Memory B cell (primary cell): ENCODE measurements around the gene LY86.
"Not testable (repeated sequence)": the region's sequence is repeated elsewhere in the genome, so short reads cannot be mapped to it uniquely, and the experiment has no call there.

ENCODE experiments used
- ATAC-seq: fragments of 150-1000 bp; cut with Tn5 transposase; 2 replicates; pipeline ENCODE4 v1.10.0; 2021; ENCODE audit warnings: low read depth, mild to moderate bottlenecking, moderate library complexity
- DNase-seq, 2 donors: peaks; one replicate each; pipeline ENCODE4 v3.0.0; 2022; ENCODE audit warnings: low spot score in 2 of 2
- H3K27ac Mint-ChIP-seq: one replicate; pipeline ENCODE4 v1.8.0; 2022; ENCODE audit warnings: mild to moderate bottlenecking, moderate library complexity, mixed read lengths
- H3K27me3 Mint-ChIP-seq: one replicate; pipeline ENCODE4 v1.8.0; 2022; ENCODE audit warnings: mixed read lengths
- H3K36me3 Mint-ChIP-seq: one replicate; pipeline ENCODE4 v1.8.0; 2022; ENCODE audit warnings: mild to moderate bottlenecking, mixed read lengths
- H3K4me1 Mint-ChIP-seq: one replicate; pipeline ENCODE4 v1.8.0; 2022; ENCODE audit warnings: mixed read lengths
- H3K4me3 Mint-ChIP-seq: one replicate; pipeline ENCODE4 v1.8.0; 2022; ENCODE audit warnings: mild to moderate bottlenecking, moderate library complexity, mixed read lengths
- H3K9me3 Mint-ChIP-seq: one replicate; pipeline ENCODE4 v1.8.0; 2022; ENCODE audit warnings: mixed read lengths

Gene LY86

DNA sequence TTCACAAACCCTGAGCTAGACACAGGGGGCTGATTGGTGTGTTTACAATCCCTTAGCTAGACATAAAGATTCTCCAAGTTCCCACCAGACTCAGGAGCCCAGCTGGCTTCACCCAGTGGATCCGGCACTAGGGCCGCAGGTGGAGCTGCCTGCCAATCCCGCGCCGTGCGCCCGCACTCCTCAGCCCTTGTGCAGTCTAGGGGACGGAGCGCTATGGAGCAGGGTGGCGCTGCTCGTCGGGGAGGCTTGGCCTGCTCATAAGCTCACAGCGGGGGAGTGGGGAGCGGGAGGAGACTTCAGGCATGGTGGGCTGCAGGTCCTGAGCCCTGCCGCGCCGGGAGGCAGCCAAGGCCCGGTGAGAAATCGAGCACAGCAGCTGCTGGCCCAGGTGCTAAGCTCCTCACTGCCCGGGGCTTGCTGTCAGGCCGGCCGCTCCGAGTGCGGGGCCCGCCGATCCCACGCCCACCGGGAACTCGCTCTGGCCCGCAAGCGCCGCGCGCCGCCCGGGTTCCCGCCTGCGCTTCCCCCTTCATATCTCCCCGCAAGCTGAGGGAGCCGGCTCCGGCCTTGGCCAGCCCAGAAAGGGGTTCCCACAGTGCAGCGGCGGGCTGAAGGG, 24.7 kb downstream of the LY86 start:
- not testable (repeated sequence) for H3K36me3 Mint-ChIP-seq, H3K27ac Mint-ChIP-seq
- H3K4me1 Mint-ChIP-seq: peaks cover 60% of the 10 kb centered on the region

GRCh38 chr6:6614096-6614982, 25.8 kb downstream of the LY86 start:
- Mint-ChIP-seq H3K36me3 (peaks cover 12% of the 10 kb centered on the region), H3K9me3 (no peaks in the 10 kb centered on the region), H3K4me3 (no peak overlapping the region), H3K27ac (no peak overlapping the region), H3K4me1 (peaks cover 64% of the 10 kb centered on the region), H3K27me3 (no peaks in the 10 kb centered on the region)
- DNase-seq (no peak), ATAC-seq (no peak)

More for the DNA sequence above, 24.7 kb downstream of the LY86 start:
- not testable (repeated sequence) for H3K4me3 Mint-ChIP-seq, H3K27me3 Mint-ChIP-seq, H3K9me3 Mint-ChIP-seq, ATAC-seq, DNase-seq

DNA sequence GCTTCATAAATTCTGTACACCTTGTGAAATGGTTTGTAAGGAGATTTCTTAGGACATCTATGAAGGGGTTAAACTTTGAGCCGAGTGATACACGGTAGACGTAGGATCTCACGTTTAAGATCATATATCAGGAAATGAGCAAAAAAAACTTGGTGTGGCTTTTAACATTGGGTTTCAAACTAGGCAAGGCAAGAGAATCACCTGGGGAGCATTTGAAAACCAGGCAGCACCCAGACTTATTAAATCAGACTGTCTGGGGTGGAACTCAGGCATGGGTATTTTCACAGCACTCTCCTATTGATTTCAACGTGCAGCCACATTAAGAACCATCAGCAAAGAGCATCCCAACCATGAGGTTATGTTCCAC, 26.4 kb downstream of the LY86 start:
- H3K27ac Mint-ChIP-seq: no peak overlapping the region
- H3K36me3 Mint-ChIP-seq: peaks cover 16% of the 10 kb centered on the region
- DNase-seq: no peak
- ATAC-seq: no peak
- peaks cover 64% of the 10 kb centered on the region for H3K4me1 Mint-ChIP-seq
- H3K4me3 Mint-ChIP-seq: no peak overlapping the region
- H3K27me3 Mint-ChIP-seq: no peaks in the 10 kb centered on the region
- H3K9me3 Mint-ChIP-seq: no peaks in the 10 kb centered on the region

GRCh38 chr6:6616656-6617055, 28.1 kb downstream of the LY86 start:
- DNase-seq (no peak), ATAC-seq (peak; percentile 74)
- H3K4me1 Mint-ChIP-seq: peaks cover 59% of the 10 kb centered on the region
- H3K9me3 Mint-ChIP-seq: no peaks in the 10 kb centered on the region
- H3K27ac Mint-ChIP-seq: peak overlapping the region; percentile 82
- H3K27me3 Mint-ChIP-seq: no peaks in the 10 kb centered on the region
- H3K36me3 Mint-ChIP-seq: peaks cover 19% of the 10 kb centered on the region
- H3K4me3 Mint-ChIP-seq: peak overlapping the region; percentile 21

DNA sequence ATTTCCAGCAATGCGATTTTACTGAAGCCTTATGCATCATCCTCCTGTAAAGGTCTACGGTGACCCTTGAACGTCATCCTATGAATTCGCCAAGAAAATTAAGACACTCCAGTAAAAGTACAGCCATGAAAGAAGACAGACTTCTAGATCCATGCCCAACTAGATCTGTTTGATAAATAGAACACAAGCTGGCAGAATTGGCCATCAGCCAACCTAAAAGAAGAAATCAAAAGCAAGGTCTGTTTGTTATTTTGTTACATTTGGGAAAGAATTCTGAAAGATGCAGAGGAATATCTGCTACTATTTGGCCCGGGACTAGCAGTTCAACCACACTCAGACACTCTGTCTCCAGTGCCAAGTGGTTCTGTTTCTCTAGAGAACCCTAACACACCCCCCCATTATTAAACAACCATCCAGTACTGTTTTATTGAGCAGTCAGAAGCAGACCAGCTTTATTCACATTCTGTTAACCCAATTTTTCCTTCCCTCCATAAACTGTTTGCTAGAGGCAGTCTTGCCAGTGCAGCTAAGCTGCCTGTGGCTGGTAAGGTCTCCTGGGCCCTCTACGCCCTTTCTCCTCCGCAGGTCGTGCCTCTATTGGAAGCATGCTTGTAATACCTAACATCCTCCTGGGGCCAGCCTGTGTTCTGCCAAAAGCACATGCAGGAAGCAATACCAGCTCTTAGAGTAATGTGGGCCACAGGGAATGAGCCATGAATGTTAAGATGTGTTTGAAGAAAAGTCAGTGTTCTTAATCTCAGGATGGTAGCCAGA, 30.7 kb downstream of the LY86 start:
- ATAC-seq (no peak), DNase-seq (no peak)
- Mint-ChIP-seq H3K36me3 (peaks cover 26% of the 10 kb centered on the region), H3K9me3 (no peaks in the 10 kb centered on the region), H3K27ac (peak overlapping the region; percentile 18), H3K4me1 (peaks cover 60% of the 10 kb centered on the region), H3K4me3 (no peak overlapping the region), H3K27me3 (no peaks in the 10 kb centered on the region)

- ATAC-seq: no peak
- H3K27me3 Mint-ChIP-seq: no peaks in the 10 kb centered on the region
- peaks cover 57% of the 10 kb centered on the region for H3K4me1 Mint-ChIP-seq
- peak overlapping the region; percentile 19 for H3K27ac Mint-ChIP-seq
- H3K4me3 Mint-ChIP-seq: no peak overlapping the region
- DNase-seq: no peak
- no peaks in the 10 kb centered on the region for H3K9me3 Mint-ChIP-seq
- peaks cover 31% of the 10 kb centered on the region for H3K36me3 Mint-ChIP-seq
Observed at GRCh38 chr6:6620766-6621425, 32.4 kb downstream of the LY86 start.

GRCh38 chr6:6622501-6622900, 34.0 kb downstream of the LY86 start:
- Mint-ChIP-seq H3K9me3 (no peaks in the 10 kb centered on the region), H3K27me3 (no peaks in the 10 kb centered on the region), H3K4me3 (no peak overlapping the region), H3K36me3 (peaks cover 36% of the 10 kb centered on the region), H3K4me1 (peaks cover 48% of the 10 kb centered on the region), H3K27ac (peak overlapping the region; percentile 29)
- DNase-seq (no peak), ATAC-seq (no peak)

DNA sequence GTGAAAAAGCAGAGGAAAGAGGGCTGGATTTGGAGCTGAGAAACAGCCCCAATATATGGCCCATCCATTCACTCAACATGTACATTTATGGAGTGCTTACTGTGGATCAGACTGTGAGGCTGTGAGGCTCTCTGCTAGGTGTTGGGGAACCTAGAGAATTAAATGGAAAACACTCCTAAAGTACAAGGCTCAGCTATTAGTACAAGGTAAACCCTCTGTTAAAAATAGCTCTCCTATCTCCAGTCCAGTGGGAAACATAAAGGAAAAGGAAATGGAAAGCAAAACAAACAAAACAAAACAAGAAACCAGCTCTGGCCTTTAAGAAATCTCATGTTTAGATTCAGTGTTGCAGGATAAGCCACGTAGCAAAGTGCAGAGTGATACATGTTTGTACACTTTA, 35.0 kb downstream of the LY86 start:
- ATAC-seq (no peak), DNase-seq (no peak)
- H3K27ac Mint-ChIP-seq: no peak overlapping the region
- no peaks in the 10 kb centered on the region for H3K9me3 Mint-ChIP-seq
- H3K27me3 Mint-ChIP-seq: no peaks in the 10 kb centered on the region
- peaks cover 46% of the 10 kb centered on the region for H3K4me1 Mint-ChIP-seq
- peaks cover 39% of the 10 kb centered on the region for H3K36me3 Mint-ChIP-seq
- no peak overlapping the region for H3K4me3 Mint-ChIP-seq

- no peak overlapping the region for H3K4me3 Mint-ChIP-seq
- H3K36me3 Mint-ChIP-seq: peaks cover 42% of the 10 kb centered on the region
Observed at GRCh38 chr6:6624269-6624990, 35.9 kb downstream of the LY86 start.

DNA sequence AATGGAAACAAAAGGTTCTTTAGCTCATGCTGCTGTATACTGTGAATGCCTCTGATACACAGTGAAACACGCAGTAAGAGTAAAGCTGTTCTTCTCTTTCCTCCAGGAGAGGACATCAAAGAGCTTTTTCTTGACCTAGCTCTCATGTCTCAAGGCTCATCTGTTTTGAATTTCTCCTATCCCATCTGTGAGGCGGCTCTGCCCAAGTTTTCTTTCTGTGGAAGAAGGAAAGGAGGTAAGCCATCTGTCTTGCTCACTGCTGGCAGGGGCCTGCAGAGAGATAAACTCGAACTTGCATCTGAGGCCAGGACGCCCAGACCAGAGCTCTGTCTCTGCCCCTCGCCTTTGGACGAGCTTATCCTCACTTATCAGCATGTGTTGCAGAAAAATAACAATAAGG, 37.7 kb downstream of the LY86 start:
- Mint-ChIP-seq H3K27ac (no peak overlapping the region), H3K27me3 (no peaks in the 10 kb centered on the region), H3K36me3 (peaks cover 42% of the 10 kb centered on the region), H3K4me1 (peaks cover 32% of the 10 kb centered on the region), H3K9me3 (no peaks in the 10 kb centered on the region), H3K4me3 (no peak overlapping the region)
- DNase-seq (no peak), ATAC-seq (no peak)

More at GRCh38 chr6:6624269-6624990, 35.9 kb downstream of the LY86 start:
- no peak for ATAC-seq
- Mint-ChIP-seq H3K27ac (no peak overlapping the region), H3K27me3 (no peaks in the 10 kb centered on the region), H3K4me1 (peaks cover 40% of the 10 kb centered on the region), H3K9me3 (no peaks in the 10 kb centered on the region)
- no peak for DNase-seq

DNA sequence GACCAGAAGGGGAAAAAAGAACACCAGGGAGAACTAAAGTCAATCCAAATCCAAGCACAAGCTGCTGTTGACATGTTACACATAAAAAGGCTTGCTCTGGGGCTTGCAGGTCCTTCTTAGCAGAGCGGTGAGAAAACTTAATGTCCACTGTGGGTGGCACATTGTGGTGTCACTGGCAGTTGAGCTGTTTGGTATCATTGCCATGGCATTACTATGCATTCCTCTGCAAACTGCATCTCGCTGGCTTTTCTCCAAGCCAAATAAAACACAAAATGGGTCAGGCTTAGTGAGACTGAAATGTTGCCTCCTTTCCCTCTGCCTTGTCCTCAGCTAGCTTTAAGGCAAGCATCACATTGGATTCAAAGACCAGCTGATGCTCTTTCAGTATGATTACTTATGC, 40.9 kb downstream of the LY86 start:
- DNase-seq (no peak), ATAC-seq (no peak)
- Mint-ChIP-seq H3K27ac (no peak overlapping the region), H3K9me3 (no peaks in the 10 kb centered on the region), H3K27me3 (no peaks in the 10 kb centered on the region), H3K4me3 (no peak overlapping the region), H3K4me1 (peaks cover 21% of the 10 kb centered on the region), H3K36me3 (peaks cover 48% of the 10 kb centered on the region)

GRCh38 chr6:6631053-6631452, 42.5 kb downstream of the LY86 start:
- Mint-ChIP-seq H3K27ac (no peak overlapping the region), H3K9me3 (no peaks in the 10 kb centered on the region), H3K27me3 (no peaks in the 10 kb centered on the region), H3K4me1 (peaks cover 26% of the 10 kb centered on the region), H3K4me3 (no peak overlapping the region), H3K36me3 (peaks cover 49% of the 10 kb centered on the region)
- ATAC-seq (no peak), DNase-seq (no peak)

DNA sequence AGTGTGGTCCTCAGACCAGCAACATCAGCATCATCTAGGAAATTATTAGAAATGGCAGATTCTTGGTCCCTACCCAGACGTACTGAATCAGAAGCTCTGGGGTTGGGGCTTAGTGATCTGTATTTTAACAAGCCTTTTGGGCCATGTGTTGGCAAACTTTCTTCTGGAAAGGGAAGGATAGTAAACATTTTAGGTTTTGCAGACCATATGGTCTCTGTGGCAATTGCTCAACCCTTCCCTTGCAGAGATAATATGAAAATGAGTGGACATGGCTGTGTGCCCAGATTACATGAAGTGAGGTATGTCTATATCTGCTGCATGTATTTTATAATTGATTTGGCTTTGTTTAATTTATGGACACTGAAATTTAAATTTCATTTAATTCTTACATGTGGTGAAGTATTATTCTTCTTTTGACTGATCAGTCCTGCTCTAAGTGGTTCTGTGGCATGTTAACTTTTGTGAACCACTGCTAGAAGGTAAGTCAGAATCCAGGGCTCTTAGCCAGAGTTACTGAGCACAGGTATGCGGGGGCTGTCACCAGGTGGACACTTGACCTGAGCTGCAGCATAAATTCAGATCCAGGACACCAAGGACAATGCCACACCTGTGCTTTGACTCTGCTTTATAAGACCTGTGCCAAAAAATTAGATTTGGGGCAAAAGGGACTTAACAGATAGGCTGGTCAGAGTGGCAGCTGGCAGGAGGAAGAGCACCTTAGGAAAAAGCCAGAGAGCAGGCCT, 43.2 kb downstream of the LY86 start:
- no peaks in the 10 kb centered on the region for H3K9me3 Mint-ChIP-seq
- no peak overlapping the region for H3K4me3 Mint-ChIP-seq
- peaks cover 32% of the 10 kb centered on the region for H3K4me1 Mint-ChIP-seq
- no peak for ATAC-seq
- H3K36me3 Mint-ChIP-seq: peaks cover 53% of the 10 kb centered on the region
- no peak for DNase-seq
- no peak overlapping the region for H3K27ac Mint-ChIP-seq
- H3K27me3 Mint-ChIP-seq: no peaks in the 10 kb centered on the region
